Activated CD8-positive, alpha-beta T cell treated with anti-CD3 and anti-CD28 coated beads for 36 hours (primary cell): ENCODE measurements around the gene CRACR2B. TPM values are rescaled to one million over a fixed set of nuclear protein-coding genes. Genes with fewer than 3 reads are reported as not detected.

Experiments used
- ATAC-seq: fragments of 200-7000 bp; cut with Tn5 transposase; one replicate; pipeline ENCODE4 v1.10.0; 2021; ENCODE audit warnings: mild to moderate bottlenecking, moderate library complexity
- CTCF ChIA-PET: fragments of 350-600 bp; sonication (Branson Sonifier 250); formaldehyde crosslinking; loops from one replicate; lab custom pipeline; 2021; ENCODE audit warnings: antibody characterized with exemption; lab: Charles Lee
- POLR2A ChIA-PET: fragments of 350-600 bp; sonication (Branson Sonifier 250); formaldehyde crosslinking; loops from one replicate; lab custom pipeline; 2021; ENCODE audit warnings: antibody characterized with exemption; lab: Charles Lee
- DNase-seq: peaks from one replicate; pipeline ENCODE4 v3.0.0-alpha.2; 2020
- H3K27ac Mint-ChIP-seq: one replicate; pipeline ENCODE4 v1.8.0; 2021; ENCODE audit warnings: mild to moderate bottlenecking, mixed read lengths
- H3K27me3 Mint-ChIP-seq: one replicate; pipeline ENCODE4 v1.8.0; 2021; ENCODE audit warnings: mixed read lengths
- H3K36me3 Mint-ChIP-seq: one replicate; pipeline ENCODE4 v1.8.0; 2021; ENCODE audit warnings: low read depth, mixed read lengths
- H3K4me1 Mint-ChIP-seq: one replicate; pipeline ENCODE4 v1.8.0; 2021; ENCODE audit warnings: low read depth, mixed read lengths
- H3K4me3 Mint-ChIP-seq: one replicate; pipeline ENCODE4 v1.8.0; 2021; ENCODE audit warnings: mild to moderate bottlenecking, moderate library complexity, mixed read lengths
- H3K9me3 Mint-ChIP-seq: one replicate; pipeline ENCODE4 v1.8.0; 2021; ENCODE audit warnings: mixed read lengths
- CTCF ChIP-seq: fragments of 200-600 bp; IDR thresholded peaks from one replicate; pipeline ENCODE4 v1.8.0; 2022; ENCODE audit warnings: antibody characterized with exemption, mild to moderate bottlenecking
- intact Hi-C: fragments of 100-400 bp; cut with micrococcal nuclease; formaldehyde crosslinking; loops from one replicate; pipeline ENCODE4 v1.10.0; 2022
- total RNA-seq, 2 experiments: library from RNA; stranded (reverse); gene quantifications; one replicate each; pipeline ENCODE4 v1.2.3, GENCODE V29; 2021

CRACR2B gene
- total RNA-seq, 2 experiments from 2014 or later = 2.1 to 2.4 TPM

- no peak for TF ChIP-seq CTCF
- Mint-ChIP-seq H3K4me1 (no peaks in the 10 kb centered on the region), H3K4me3 (no peak overlapping the region), H3K27me3 (no peaks in the 10 kb centered on the region), H3K36me3 (no peaks in the 10 kb centered on the region), H3K9me3 (no peaks in the 10 kb centered on the region), H3K27ac (no peak overlapping the region)
- intact Hi-C loops = no loop called here
- ChIA-PET POLR2A (no interaction called here), CTCF (interaction anchor here (0.7 kb wide), 1 partner anchor 12 kb away, joined by 3 read pairs; no protein-coding TSS in a partner anchor)
- DNase-seq = no peak
- no peak for ATAC-seq
Measured at GRCh38 chr11:867856-868358, 40.2 kb downstream of the CRACR2B start.

- CTCF ChIA-PET = no interaction called here
- Mint-ChIP-seq H3K27me3 (no peaks in the 10 kb centered on the region), H3K36me3 (no peaks in the 10 kb centered on the region), H3K9me3 (no peaks in the 10 kb centered on the region), H3K4me3 (no peak overlapping the region), H3K4me1 (no peaks in the 10 kb centered on the region), H3K27ac (no peak overlapping the region)
- intact Hi-C loops = no loop called here
- ATAC-seq (no peak), DNase-seq (no peak)
- no peak for TF ChIP-seq CTCF
- POLR2A ChIA-PET = no interaction called here
Measured at GRCh38 chr11:868394-868793, 40.7 kb downstream of the CRACR2B start.

- Mint-ChIP-seq H3K4me1 (no peaks in the 10 kb centered on the region), H3K36me3 (peaks cover 1% of the 10 kb centered on the region), H3K4me3 (no peak overlapping the region), H3K27me3 (no peaks in the 10 kb centered on the region), H3K27ac (no peak overlapping the region), H3K9me3 (no peaks in the 10 kb centered on the region)
- ChIA-PET POLR2A (no interaction called here), CTCF (no interaction called here)
- no peak for TF ChIP-seq CTCF
- intact Hi-C loops = no loop called here
- no peak for DNase-seq
- ATAC-seq = no peak
Measured at GRCh38 chr11:868802-869201, 41.1 kb downstream of the CRACR2B start.

GRCh38 chr11:869399-870126 lies 41.8 kb downstream of the CRACR2B start:
- intact Hi-C loops = no loop called here
- no peak for TF ChIP-seq CTCF
- ATAC-seq = no peak

GRCh38 chr11:870127-870413 lies 42.4 kb downstream of the CRACR2B start:
- POLR2A ChIA-PET = interaction anchor here (0.5 to 1.0 kb wide), 2 partner anchors 24 to 35 kb away, joined by 3 read pairs; no protein-coding TSS in a partner anchor
- DNase-seq (no peak), ATAC-seq (no peak)
- no peaks in the 10 kb centered on the region for H3K9me3 Mint-ChIP-seq
- peaks cover 6% of the 10 kb centered on the region for H3K36me3 Mint-ChIP-seq
- H3K27me3 Mint-ChIP-seq = no peaks in the 10 kb centered on the region
- no peak overlapping the region for H3K4me3 Mint-ChIP-seq
- CTCF ChIA-PET = no interaction called here
- no peaks in the 10 kb centered on the region for H3K4me1 Mint-ChIP-seq
- intact Hi-C loops = no loop called here
- no peak for TF ChIP-seq CTCF
- no peak overlapping the region for H3K27ac Mint-ChIP-seq

More at GRCh38 chr11:869399-870126, 41.8 kb downstream of the CRACR2B start:
- H3K36me3 Mint-ChIP-seq = peaks cover 6% of the 10 kb centered on the region
- H3K9me3 Mint-ChIP-seq = no peaks in the 10 kb centered on the region
- H3K4me3 Mint-ChIP-seq = no peak overlapping the region
- no peaks in the 10 kb centered on the region for H3K27me3 Mint-ChIP-seq
- POLR2A ChIA-PET = interaction anchor here (0.5 kb wide), 1 partner anchor 25 kb away, joined by 3 read pairs; no protein-coding TSS in a partner anchor
- no peaks in the 10 kb centered on the region for H3K4me1 Mint-ChIP-seq
- H3K27ac Mint-ChIP-seq = no peak overlapping the region
- DNase-seq = no peak
- CTCF ChIA-PET = no interaction called here
